Dedifferentiated amniotic fluid mesenchymal stem cell (primary cell): Measurements from ENCODE around the gene HPX.
"Not testable (repeated sequence)": the region's sequence is repeated elsewhere in the genome, so short reads cannot be mapped to it uniquely, and the experiment has no call there.

Source experiments
- DNase-seq: peaks from one replicate; pipeline ENCODE4 v3.0.0-alpha.2; 2016; ENCODE audit errors: extremely low spot score

The HPX gene

GRCh38 chr11:6417907-6418556 is 22.8 kb downstream of the HPX start:
- DNase-seq = no peak

DNA sequence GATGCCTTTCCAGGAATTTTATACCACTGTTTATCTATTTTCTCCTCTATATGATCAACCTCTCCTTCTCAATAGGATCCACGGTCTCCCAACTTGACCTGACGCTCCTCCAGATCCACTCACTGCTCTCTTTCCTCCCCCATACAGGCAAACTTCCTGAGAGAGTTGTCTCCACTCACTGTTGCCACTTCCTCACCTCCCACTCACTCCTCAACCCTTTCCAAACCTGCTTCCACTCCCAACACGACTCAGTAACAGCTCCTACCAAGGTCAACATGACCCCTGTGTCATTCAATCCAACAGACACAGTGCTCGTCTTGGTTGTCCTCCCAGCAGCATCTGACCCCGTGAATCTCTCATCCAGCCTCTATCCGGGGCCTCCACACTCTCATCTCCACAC is 25.0 kb downstream of the HPX start:
- DNase-seq = no peak

DNA sequence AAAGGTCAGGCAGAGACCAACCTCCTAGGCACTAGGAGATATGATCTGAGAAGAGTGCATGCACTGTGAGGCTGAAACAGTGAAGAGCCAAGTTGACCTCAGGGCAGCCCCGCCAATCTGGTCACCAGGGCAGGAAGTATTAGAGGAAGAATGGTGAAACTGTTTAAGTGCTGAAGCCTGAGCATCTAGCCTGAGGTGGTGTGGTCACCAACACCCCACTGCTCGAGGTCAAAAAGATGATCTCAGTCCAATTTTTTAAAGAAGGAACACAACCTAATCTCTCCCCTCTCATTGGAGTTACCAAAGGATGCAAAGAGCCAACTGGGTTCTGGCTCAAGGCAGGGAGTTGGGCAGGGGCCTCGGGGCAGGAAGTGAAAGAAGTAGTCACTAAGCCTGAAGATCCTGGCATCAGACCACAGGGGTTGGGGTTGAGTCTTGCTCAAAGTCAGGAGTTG is 25.9 kb downstream of the HPX start:
- no peak for DNase-seq

DNA sequence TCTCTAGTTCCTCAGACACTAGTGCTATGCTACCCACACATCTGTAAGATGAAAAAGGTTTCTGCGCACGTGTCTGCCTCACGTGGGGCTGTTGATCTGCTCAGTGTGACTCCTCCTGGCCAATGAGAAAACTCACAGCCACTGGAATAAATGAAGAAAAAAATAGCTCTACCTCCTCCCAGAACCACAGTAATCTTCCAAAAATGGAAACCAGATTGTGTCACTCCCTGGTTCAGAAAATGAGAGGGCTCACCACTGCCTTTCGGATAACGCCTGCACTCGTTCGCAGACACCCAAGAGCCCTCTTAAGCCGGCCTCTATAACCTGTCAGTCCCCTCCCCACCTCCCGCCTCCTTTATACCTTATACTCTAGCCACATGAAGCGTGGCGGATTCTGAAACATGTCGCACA is 27.0 kb downstream of the HPX start:
- DNase-seq = no peak

DNA sequence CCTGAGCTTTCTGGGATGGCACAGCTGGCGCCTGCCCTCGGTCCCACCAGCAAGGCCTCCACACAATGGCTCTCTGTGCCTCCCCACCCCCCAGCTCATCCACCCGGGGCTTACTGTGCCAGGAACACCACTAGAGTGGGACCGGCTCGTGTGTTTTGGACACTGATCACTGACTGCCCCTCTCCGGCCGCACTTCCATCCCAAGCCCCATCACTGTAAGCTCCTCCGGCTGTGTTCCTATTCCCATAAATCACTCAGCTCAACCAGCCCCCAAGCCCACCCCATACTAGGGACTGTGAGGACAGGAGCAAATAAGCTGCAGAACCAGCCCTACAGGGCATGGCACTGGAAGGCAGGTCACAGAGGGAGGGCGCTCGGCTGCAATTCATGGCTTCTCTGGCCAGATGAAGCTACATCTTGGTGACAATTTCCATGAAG is 29.2 kb downstream of the HPX start:
- DNase-seq = no peak

DNA sequence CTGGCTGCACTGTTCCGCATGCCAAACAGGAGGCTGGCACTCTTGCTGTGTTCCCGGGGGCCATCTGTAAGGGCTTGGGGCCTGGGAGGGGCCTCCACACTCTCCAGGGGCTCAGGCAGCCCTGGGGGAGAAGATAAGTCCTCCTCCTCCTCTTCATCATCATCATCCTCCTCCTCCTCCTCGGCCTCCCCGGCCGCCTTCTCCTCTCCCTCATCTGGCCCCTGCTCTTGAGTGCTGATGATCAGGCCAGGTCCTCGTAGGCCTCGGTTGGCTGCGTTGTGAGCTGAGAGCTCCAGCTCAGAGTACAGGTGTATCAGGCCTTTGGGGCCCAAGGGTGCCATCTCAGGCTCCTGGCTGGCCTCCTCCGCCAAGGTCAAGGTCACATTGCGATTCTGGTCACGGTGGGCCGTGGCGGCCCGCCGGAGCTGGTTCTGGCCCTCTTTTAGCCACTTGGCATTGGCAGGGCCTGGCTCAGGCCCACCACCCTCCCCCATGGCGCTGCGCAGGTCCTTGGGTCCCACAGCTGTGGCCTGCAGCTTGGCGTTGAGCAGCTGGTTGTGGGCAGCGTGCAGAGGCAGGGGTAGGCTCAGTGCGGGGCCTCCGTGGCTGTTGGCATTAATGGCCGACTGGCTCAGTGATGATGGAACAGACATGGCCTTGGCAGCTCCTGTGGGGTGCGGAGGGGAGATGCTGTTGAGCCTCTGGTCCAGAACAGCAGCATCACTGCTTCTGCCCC is 29.9 kb downstream of the HPX start:
- DNase-seq = no peak

- no peak for DNase-seq
Measured at GRCh38 chr11:6406370-6406769, 34.4 kb downstream of the HPX start.

- DNase-seq = no peak
Measured at GRCh38 chr11:6405846-6406245, 34.9 kb downstream of the HPX start.

DNA sequence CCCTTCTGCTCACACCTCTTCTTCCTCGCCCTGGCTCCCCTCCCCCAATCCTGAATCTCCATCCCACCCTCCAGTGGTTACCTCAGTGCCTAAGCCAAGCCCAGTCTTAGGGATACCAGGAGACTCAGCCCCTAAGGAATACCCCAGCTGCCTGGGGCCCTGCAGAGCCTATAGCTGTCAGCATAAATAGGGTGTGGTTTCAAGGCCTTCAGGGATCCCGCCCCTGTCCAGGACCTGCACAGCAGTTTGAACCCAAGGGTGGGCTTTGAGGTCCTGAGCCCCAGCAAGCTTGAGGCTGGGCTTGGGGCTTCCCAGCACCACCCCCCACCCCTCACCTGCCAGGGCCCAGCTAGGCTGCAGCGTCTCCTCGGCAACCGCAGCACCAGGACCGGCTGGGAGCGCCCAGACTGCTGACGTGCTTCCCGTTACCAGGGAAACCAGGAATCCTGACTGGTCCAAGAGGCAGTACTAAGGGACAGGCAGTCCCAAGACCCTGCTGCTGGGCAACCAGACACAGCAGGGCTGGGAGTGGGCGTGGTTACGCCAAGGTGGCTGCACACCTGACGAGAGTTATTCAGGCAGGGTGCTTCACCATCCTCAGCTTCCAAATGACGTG is 35.6 kb downstream of the HPX start:
- DNase-seq = no peak

- DNase-seq = no peak
Measured at GRCh38 chr11:6404342-6405051, 36.3 kb downstream of the HPX start.

- DNase-seq = no peak
Measured at GRCh38 chr11:6403539-6403938, 37.2 kb downstream of the HPX start.

DNA sequence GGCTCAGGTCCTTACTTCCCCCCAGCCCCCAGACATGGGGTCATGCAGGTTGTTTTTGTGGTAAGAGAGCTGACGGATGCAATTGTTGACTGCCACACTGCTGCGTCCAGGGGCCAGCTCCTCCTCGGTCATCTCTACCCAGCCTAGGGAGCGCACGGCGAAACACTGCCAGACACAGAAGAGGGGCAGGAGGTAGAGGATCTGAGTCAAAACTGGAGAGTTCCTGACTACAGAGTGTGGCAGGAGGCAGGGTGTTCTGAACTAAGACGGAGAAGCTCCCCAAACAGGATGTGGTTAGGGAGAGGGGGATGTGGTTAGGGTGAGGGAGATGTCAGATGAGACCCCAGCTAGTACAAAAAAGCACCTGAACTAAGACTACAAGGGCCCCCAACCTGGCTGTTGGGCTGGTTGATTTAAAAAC is 38.2 kb downstream of the HPX start:
- DNase-seq = no peak

- no peak for DNase-seq
Measured at GRCh38 chr11:6402061-6402470, 38.7 kb downstream of the HPX start.

DNA sequence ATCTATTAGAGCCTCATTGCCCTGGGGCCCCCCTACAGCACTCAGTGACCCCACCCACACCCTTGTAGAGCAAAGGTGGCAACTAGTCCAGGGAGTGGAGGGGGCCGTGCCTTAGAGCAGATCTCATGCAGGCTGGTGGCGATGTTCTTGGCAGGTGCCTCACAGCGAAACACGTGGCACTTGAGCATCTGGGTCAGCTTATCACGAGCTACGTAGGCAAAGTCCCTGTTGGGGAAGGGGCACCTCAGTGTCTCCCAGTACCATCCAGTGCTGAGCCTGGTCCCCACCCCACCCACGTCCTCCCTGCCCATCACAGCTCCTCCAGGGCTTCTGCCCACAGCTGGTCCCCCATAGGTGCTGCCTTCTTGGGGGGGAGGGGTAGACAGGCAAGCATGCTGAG is 39.3 kb downstream of the HPX start:
- no peak for DNase-seq

DNA sequence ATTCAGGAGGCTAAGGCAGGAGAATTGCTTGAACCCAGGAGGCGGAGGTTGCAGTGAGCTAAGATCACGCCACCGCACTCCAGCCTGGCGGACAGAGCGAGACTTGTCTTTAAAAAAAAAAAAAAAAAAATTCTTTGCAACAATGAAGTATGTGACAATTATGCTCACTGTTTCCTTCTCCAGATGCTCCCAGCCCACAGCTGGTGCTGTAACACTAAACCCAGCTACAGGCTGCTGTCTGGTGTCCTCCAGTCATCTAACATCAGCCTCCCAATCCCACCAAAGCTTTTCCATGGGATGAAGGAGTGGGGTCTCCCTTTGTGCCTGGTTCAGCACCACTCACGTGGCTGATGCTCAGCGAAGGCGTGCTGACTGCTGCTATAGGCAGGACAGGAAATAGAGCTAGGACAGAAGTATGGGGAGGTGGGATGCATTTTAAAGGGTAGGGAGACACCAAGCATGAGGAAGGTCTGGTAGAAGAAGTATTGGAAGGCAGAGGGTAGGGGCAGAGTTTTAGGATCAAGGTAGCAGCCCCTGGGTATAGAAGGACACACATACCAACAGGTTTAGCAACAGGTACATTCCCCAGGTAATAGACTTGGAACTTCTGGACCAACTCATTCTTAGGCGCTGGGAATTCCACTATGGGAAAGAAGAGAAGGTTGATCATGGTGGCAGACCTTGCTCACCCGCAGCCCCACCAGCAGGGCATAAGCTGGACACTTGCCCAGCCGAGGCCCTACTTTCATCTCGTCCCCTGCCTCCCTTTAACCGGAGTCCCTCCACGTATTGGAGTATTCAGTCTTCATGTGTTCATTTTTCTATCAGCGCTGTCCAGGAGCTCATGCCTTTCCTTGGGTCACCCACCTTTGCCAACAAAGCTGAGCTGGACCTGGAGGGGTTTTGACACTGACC is 40.1 kb downstream of the HPX start:
- DNase-seq = no peak

- DNase-seq = no peak
Measured at GRCh38 chr11:6397636-6398035, 43.2 kb downstream of the HPX start.

DNA sequence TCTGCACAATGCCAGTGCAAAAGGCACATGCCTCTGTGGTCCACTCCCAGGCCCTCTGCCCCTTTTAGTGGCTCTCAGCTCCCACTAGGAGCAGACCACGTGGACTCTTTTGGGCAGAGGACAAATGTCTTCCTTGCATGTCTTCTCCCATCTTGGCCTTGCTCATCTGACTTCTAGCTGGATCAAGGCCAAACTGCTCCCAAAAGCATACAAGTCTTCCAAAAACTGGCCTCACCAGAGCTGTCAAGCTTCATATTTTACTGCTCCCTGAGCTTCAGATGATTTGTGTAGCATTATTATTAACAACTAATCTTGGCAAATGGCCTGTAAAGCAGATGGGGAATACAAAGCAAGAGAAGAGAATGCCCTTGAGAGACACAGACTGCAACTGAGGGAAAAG is 43.6 kb downstream of the HPX start:
- DNase-seq = no peak

- no peak for DNase-seq
Measured at GRCh38 chr11:6395470-6396060, 45.2 kb downstream of the HPX start.

DNA sequence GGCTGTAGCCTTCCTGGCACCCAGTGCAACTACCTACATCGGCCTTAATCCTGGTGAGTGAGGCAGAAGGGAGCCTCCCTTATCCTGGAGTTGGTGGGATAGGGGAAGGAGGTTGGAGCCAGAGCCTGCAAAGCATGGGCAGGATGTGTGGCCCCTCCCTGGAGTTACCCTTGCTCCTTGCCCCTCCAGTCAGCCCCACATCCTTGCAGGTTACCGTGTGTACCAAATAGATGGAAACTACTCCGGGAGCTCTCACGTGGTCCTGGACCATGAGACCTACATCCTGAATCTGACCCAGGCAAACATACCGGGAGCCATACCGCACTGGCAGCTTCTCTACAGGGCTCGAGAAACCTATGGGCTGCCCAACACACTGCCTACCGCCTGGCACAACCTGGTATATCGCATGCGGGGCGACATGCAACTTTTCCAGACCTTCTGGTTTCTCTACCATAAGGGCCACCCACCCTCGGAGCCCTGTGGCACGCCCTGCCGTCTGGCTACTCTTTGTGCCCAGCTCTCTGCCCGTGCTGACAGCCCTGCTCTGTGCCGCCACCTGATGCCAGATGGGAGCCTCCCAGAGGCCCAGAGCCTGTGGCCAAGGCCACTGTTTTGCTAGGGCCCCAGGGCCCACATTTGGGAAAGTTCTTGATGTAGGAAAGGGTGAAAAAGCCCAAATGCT is 46.7 kb downstream of the HPX start:
- DNase-seq = no peak

DNA sequence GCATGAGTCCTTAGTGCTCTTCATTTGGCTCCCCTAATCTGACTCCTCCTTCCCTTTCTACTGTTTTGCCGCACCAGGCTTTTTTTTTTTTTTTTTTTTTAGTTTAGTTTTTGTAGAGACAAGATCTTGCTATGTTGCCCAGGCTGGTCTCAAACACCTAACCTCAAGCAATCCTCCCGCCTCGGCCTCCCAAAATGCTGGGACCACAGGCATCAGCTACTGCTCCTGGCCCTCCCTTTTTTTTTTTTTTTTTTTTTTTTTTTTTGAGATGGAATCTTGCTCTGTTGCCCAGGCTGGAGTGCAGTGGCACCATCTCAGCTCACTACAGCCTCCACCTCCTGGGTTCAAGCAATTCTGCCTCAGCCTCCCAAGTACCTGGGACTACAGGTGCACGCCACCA is 48.5 kb downstream of the HPX start:
- DNase-seq = not testable (repeated sequence)
